HepG2 (cell line): ENCODE data around the gene ACSL5. TPM values are rescaled to one million over a fixed set of nuclear protein-coding genes. Genes with fewer than 3 reads are reported as not detected.

ENCODE experiments used
- ARID2 ChIP-seq: sonication (generic); formaldehyde crosslinking; IDR thresholded peaks from 2 replicates; pipeline ENCODE4 v1.8.1; 2022; ENCODE audit warnings: mild to moderate bottlenecking, missing genetic modification reagents, borderline replicate concordance
- CBX2 ChIP-seq, 2 experiments: fragments of 200-600 bp in 1 of 2; sonication (generic); formaldehyde crosslinking in 1 of 2; IDR thresholded peaks; 2 replicates each; pipeline versions ENCODE4 v1.7.0 to v1.8.1; 2018 to 2022; ENCODE audit warnings: low read depth in 2 of 2, low read length in 1 of 2, mild to moderate bottlenecking in 1 of 2, missing genetic modification reagents in 1 of 2
- DPF2 ChIP-seq: sonication (generic); formaldehyde crosslinking; IDR thresholded peaks from 2 replicates; pipeline ENCODE4 v1.4.0; 2020; ENCODE audit warnings: mild to moderate bottlenecking, low read depth, missing genetic modification reagents, borderline replicate concordance
- ELF3 ChIP-seq: IDR thresholded peaks from 2 replicates; pipeline ENCODE4 v1.6.1; 2016; ENCODE audit warnings: missing genetic modification reagents, missing compliant biosample characterization
- MEIS1 ChIP-seq: sonication (generic); formaldehyde crosslinking; IDR thresholded peaks from 2 replicates; pipeline ENCODE4 v1.9.0; 2021; ENCODE audit warnings: mild to moderate bottlenecking, missing genetic modification reagents, moderate library complexity, borderline replicate concordance
- PAXIP1 ChIP-seq: sonication (generic); formaldehyde crosslinking; conservative IDR thresholded peaks from 2 replicates; pipeline ENCODE4 v1.4.0; 2020; ENCODE audit warnings: mild to moderate bottlenecking, missing genetic modification reagents, moderate library complexity
- POGK ChIP-seq: sonication (generic); formaldehyde crosslinking; conservative IDR thresholded peaks from 2 replicates; pipeline ENCODE4 v1.8.0; 2022; ENCODE audit warnings: mild to moderate bottlenecking, moderate library complexity, missing genetic modification reagents
- SKIL ChIP-seq: sonication (generic); formaldehyde crosslinking; IDR thresholded peaks from 2 replicates; pipeline ENCODE4 v1.8.0; 2022; ENCODE audit warnings: missing genetic modification reagents, mild to moderate bottlenecking, moderate library complexity, borderline replicate concordance
- SOX5 ChIP-seq: IDR thresholded peaks from 2 replicates; pipeline ENCODE4 v1.6.1; 2016; ENCODE audit warnings: borderline replicate concordance
- SUZ12 ChIP-seq: fragments of 150-350 bp; IDR thresholded peaks from 2 replicates; pipeline ENCODE4 v1.6.1; 2014; ENCODE audit warnings: low read depth, low read length
- ZBTB44 ChIP-seq: sonication (generic); formaldehyde crosslinking; IDR thresholded peaks from 2 replicates; pipeline ENCODE4 v1.4.0; 2020; ENCODE audit warnings: missing genetic modification reagents
- ZNF350 ChIP-seq: sonication (generic); formaldehyde crosslinking; IDR thresholded peaks from 2 replicates; pipeline ENCODE4 v1.4.0; 2020; ENCODE audit warnings: mild to moderate bottlenecking, low read depth, missing genetic modification reagents, borderline replicate concordance
- ZNF414 ChIP-seq: sonication (generic); formaldehyde crosslinking; IDR thresholded peaks from 2 replicates; pipeline ENCODE4 v1.5.0; 2020; ENCODE audit warnings: missing genetic modification reagents
- ZNF691 ChIP-seq: sonication (generic); formaldehyde crosslinking; IDR thresholded peaks from 2 replicates; pipeline ENCODE4 v1.4.0; 2020; ENCODE audit warnings: missing genetic modification reagents, low read depth, mild to moderate bottlenecking, borderline replicate concordance
- ZNF788 ChIP-seq: sonication (generic); formaldehyde crosslinking; IDR thresholded peaks from 2 replicates; pipeline ENCODE4 v1.5.0; 2020; ENCODE audit warnings: mild to moderate bottlenecking, missing genetic modification reagents, borderline replicate concordance
- polyA plus RNA-seq, 8 experiments: library from polyadenylated mRNA; depleted of rRNA in 3 of 8; stranded (reverse) in 7 of 8; unstranded in 1 of 8; fragments of >200 nt; fragmentation: Illumina TruSeq in 4 of 8; extraction: Trizol in 4 of 8; gene quantifications; 2 replicates each; pipeline versions ENCODE4 v1.2.1 to v1.2.3, GENCODE V29; 2011 to 2016; ENCODE audit warnings: low read depth in 4 of 8, missing spikeins in 1 of 8, mixed read lengths in 1 of 8; ENCODE audit not compliant: insufficient read depth in 1 of 8
- total RNA-seq, 5 experiments: library from RNA; depleted of rRNA; stranded (reverse); fragments of >200 nt; fragmentation: Illumina TruSeq; extraction: Trizol; gene quantifications; 2 replicates each; pipeline ENCODE4 v1.2.3, GENCODE V29; 2016; ENCODE audit warnings: low read depth in 1 of 5

The ACSL5 gene
- total and polyA plus RNA-seq, 2 of the 13 experiments (the other 11 are each of a cell fraction or from before 2014, with no cell fraction given) = 56.4 to 82.5 TPM

GRCh38 chr10:112394475-112394875 is 20.6 kb downstream of the ACSL5 start (continued):
- TF ChIP-seq DPF2 (CRISPR knock-in tag) (peak; percentile 95), PAXIP1 (peak; percentile 99), SUZ12 (no peak), CBX2 (IDR thresholded peaks at IDR 0.05; ENCODE audit: low read depth, low read length) (no peak), CBX2 (CRISPR knock-in tag; IDR thresholded peaks at IDR 0.05; ENCODE audit: low read depth) (no peak), ZBTB44 (CRISPR knock-in tag) (0 out of 2 replicates have a peak, but pooled peaks have one; percentile 43), ELF3 (CRISPR knock-in tag) (peak; percentile 92), MEIS1 (CRISPR knock-in tag) (peak; percentile 81; the same call in 1 of the 2 replicates), POGK (CRISPR knock-in tag) (peak; percentile 73; the same call in 1 of the 2 replicates), ARID2 (peak; percentile 34; the same call in 1 of the 2 replicates), ZNF414 (no peak), ZNF350 (0 out of 2 replicates have a peak, but pooled peaks have one; percentile 30), ZNF788 (CRISPR knock-in tag) (peak; percentile 38; the same call in 1 of the 2 replicates), ZNF691 (CRISPR knock-in tag) (peak; percentile 42; the same call in 1 of the 2 replicates), SOX5 (peak; percentile 99), SKIL (CRISPR knock-in tag) (peak; percentile 88)
